Spleen (tissue), 7 donors: ENCODE results near the gene ANKRD11.

Experiments
- CTCF ChIP-seq, 11 experiments: fragments of 200-600 bp in 7 of 11; fragments of 450-650 bp in 4 of 11; sonication (generic) in 4 of 11; IDR thresholded peaks in 8 of 11; conservative IDR thresholded peaks in 3 of 11; 1 replicate in 7 of 11; 2 replicates in 4 of 11; pipeline versions ENCODE4 v1.4.0 to v1.8.0; 2016 to 2021; ENCODE audit warnings: antibody characterized with exemption in 11 of 11, inconsistent platforms in 4 of 11, mild to moderate bottlenecking in 1 of 11
- POLR2A ChIP-seq, 3 donors: fragments of 450-650 bp; IDR thresholded peaks; one replicate each; pipeline ENCODE4 v1.5.1; 2017; ENCODE audit warnings: antibody characterized with exemption in 3 of 3, mild to moderate bottlenecking in 1 of 3
- POLR2AphosphoS5 ChIP-seq, 3 donors: sonication (generic); formaldehyde crosslinking; IDR thresholded peaks; one replicate each; pipeline ENCODE4 v1.5.1; 2017; ENCODE audit warnings: antibody characterized with exemption in 3 of 3
- donor health status: DM: no; HTN: no; CAD: no; lungs with moderate emphysema.
- donor health status: DM: no; HTN: no; CAD: no.
- donor health status: DM: no; HTN: no; CAD: no.

GRCh38 chr16:89367538-89367915, 122.8 kb downstream of the ANKRD11 start:
- TF ChIP-seq POLR2A (IDR thresholded peaks at IDR 0.05) (no peak), CTCF (IDR thresholded peaks at IDR 0.05 in 8 of 11, conservative IDR thresholded peaks at IDR 0.05 in 3 of 11) (no peak), POLR2AphosphoS5 (IDR thresholded peaks at IDR 0.05) (no peak)
